Colonic mucosa (tissue), 4 donors: Measurements from ENCODE around the gene ARID3A. TPM values are rescaled to one million over a fixed set of nuclear protein-coding genes. Genes with fewer than 3 reads are reported as not detected.
"Not testable (repeated sequence)": the region's sequence is repeated elsewhere in the genome, so short reads cannot be mapped to it uniquely, and the experiment has no call there.

ENCODE experiments used
- DNase-seq: peaks from one replicate; pipeline ENCODE4 v3.0.0-alpha.2; 2020
- H3K27ac ChIP-seq: fragments of 200-600 bp; one replicate; pipeline ENCODE4 v1.8.0; 2021
- H3K27me3 ChIP-seq: fragments of 200-600 bp; one replicate; pipeline ENCODE4 v1.8.0; 2021
- H3K36me3 ChIP-seq: fragments of 200-600 bp; one replicate; pipeline ENCODE4 v1.8.0; 2021
- H3K4me1 ChIP-seq: fragments of 200-600 bp; one replicate; pipeline ENCODE4 v1.8.0; 2021; ENCODE audit warnings: mild to moderate bottlenecking
- H3K4me3 ChIP-seq: fragments of 200-600 bp; one replicate; pipeline ENCODE4 v1.8.0; 2021
- H3K9ac ChIP-seq, 2 donors: one replicate each; pipeline ENCODE4 v1.7.0; 2013; ENCODE audit warnings: control low read depth in 2 of 2, low read depth in 2 of 2, low read length in 2 of 2
- H3K9me3 ChIP-seq: fragments of 200-600 bp; one replicate; pipeline ENCODE4 v1.8.0; 2021
- intact Hi-C: fragments of 100-400 bp; cut with DNase I; formaldehyde crosslinking; loops from one replicate; pipeline ENCODE4 v1.14.1; 2022
- total RNA-seq, 2 donors: library from RNA; stranded (reverse); fragmentation: NEBNext Ultra II Directional in 1 of 2; extraction: Animal tissue kit (Norgen Biotek cat#: 25700) in 1 of 2; gene quantifications; one replicate each; pipeline ENCODE4 v1.2.1, GENCODE V29; 2021
- TF ChIP-seq, protein P1 (sequence below): fragments of 200-600 bp; IDR thresholded peaks from one replicate; pipeline ENCODE4 v1.8.0; 2022; ENCODE audit warnings: antibody characterized with exemption, mild to moderate bottlenecking
- donor health status: healthy.
- donor health status: DM: no; HTN: no; CAD: no.
- donor health status: DM: no; HTN: no; CAD: no.

The ARID3A gene
- total RNA-seq, 2 donors from 2014 or later = 8.7 to 13.0 TPM

DNA sequence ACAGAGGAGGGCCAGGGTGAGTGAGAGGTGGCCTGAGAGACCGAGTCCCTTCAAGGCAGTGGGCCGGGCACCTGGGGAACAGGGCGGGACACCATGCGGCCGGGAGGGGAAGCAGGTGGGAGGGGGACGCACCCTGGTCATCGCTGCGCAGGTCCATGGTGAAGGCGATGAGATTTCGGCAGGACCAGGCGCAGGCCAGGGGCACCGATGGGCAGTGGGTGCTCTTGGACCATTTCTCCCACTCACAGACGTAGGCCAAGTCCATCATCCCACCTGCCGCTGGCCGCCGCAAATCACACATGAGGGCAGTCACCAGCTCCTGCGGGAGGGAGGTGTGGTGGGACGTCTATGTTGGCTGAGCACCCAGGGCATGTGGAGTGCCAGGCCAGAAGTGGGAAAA, 35.0 kb upstream of the ARID3A start:
- Histone ChIP-seq H3K36me3 (peaks cover 4% of the 10 kb centered on the region), H3K4me1 (peaks cover 5% of the 10 kb centered on the region), H3K4me3 (no peak overlapping the region), H3K9me3 (no peaks in the 10 kb centered on the region), H3K9ac (no peak overlapping the region), H3K27me3 (no peaks in the 10 kb centered on the region), H3K27ac (no peak overlapping the region)
- DNase-seq = no peak
- TF ChIP-seq, protein P1, sequence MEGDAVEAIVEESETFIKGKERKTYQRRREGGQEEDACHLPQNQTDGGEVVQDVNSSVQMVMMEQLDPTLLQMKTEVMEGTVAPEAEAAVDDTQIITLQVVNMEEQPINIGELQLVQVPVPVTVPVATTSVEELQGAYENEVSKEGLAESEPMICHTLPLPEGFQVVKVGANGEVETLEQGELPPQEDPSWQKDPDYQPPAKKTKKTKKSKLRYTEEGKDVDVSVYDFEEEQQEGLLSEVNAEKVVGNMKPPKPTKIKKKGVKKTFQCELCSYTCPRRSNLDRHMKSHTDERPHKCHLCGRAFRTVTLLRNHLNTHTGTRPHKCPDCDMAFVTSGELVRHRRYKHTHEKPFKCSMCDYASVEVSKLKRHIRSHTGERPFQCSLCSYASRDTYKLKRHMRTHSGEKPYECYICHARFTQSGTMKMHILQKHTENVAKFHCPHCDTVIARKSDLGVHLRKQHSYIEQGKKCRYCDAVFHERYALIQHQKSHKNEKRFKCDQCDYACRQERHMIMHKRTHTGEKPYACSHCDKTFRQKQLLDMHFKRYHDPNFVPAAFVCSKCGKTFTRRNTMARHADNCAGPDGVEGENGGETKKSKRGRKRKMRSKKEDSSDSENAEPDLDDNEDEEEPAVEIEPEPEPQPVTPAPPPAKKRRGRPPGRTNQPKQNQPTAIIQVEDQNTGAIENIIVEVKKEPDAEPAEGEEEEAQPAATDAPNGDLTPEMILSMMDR = no peak
- intact Hi-C loops = no loop called here

GRCh38 chr19:891421-892200, 34.2 kb upstream of the ARID3A start:
- H3K4me1 ChIP-seq, H3K9me3 ChIP-seq, H3K27me3 ChIP-seq, intact Hi-C loops, H3K36me3 ChIP-seq: not testable (repeated sequence)
- Histone ChIP-seq H3K4me3 (peak overlapping the region; percentile 82), H3K27ac (peak overlapping the region; percentile 91), H3K9ac (peak overlapping the region; percentile 70 to 88)
- DNase-seq = peak; percentile 78

- intact Hi-C loops = no loop called here
- TF ChIP-seq, protein P1 = no peak
- DNase-seq = no peak
- Histone ChIP-seq H3K4me1 (peaks cover 5% of the 10 kb centered on the region), H3K9me3 (no peaks in the 10 kb centered on the region), H3K36me3 (peaks cover 4% of the 10 kb centered on the region), H3K9ac (peak overlapping the region; percentile 70 to 88), H3K27ac (peak overlapping the region; percentile 91), H3K4me3 (peak overlapping the region; percentile 82), H3K27me3 (no peaks in the 10 kb centered on the region)
Measured at GRCh38 chr19:892243-892893, 33.5 kb upstream of the ARID3A start.

GRCh38 chr19:892894-893689, 32.7 kb upstream of the ARID3A start, which contains the start of the genes MED16 and RNU6-9:
TSS of gene MED16 (minus strand) at chr19:893187. CDS start at chr19:891131, 2,056 bp downstream.
TSS of gene RNU6-9 (plus strand) at chr19:893484.
- TF ChIP-seq, protein P1 = no peak
- Histone ChIP-seq H3K9me3 (no peaks in the 10 kb centered on the region), H3K36me3 (peaks cover 4% of the 10 kb centered on the region), H3K9ac (peak within 1 kb of the TSS; percentile 70 to 88), H3K27ac (peak within 1 kb of the TSS; percentile 91), H3K4me3 (peak within 1 kb of the TSS; percentile 82), H3K4me1 (peaks cover 5% of the 10 kb centered on the region), H3K27me3 (no peaks in the 10 kb centered on the region)
- DNase-seq = peak; percentile 91
- intact Hi-C loops = no loop called here

DNA sequence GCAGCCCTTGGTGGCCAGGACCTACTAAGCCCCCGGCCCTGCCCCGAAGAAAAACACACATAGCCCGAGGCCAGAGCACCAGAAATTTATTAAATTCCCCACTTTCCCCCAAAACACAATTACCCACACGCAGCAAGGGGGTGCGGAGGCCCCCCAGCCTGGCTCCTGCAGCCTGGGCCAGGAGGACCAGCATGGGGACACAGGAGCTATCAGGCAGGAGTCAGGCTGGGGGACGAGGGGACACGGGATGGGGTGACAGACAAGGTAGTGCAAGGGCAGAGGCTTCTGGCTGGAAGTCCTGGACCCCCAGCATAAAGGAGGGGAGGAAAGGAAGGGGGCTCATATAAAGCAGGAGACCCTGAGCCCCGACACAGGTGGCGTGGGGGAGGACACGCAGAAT, 29.4 kb upstream of the ARID3A start:
- H3K9ac ChIP-seq = no peak overlapping the region
- H3K27ac ChIP-seq = no peak overlapping the region
- no peak for DNase-seq
- no peak overlapping the region for H3K4me3 ChIP-seq
- H3K9me3 ChIP-seq = no peaks in the 10 kb centered on the region
- no peaks in the 10 kb centered on the region for H3K4me1 ChIP-seq
- H3K27me3 ChIP-seq = no peaks in the 10 kb centered on the region
- H3K36me3 ChIP-seq = no peaks in the 10 kb centered on the region
- intact Hi-C loops = no loop called here
- TF ChIP-seq, protein P1 = no peak
